CD8-positive, alpha-beta memory T cell (primary cell): ENCODE measurements around the gene PDGFRA. TPM values are rescaled to one million over a fixed set of nuclear protein-coding genes. Genes with fewer than 3 reads are reported as not detected.

ENCODE experiments used
- CTCF ChIA-PET: fragments of 350-600 bp; sonication (Branson Sonifier 250); formaldehyde crosslinking; loops from one replicate; lab custom pipeline; 2021; ENCODE audit warnings: antibody characterized with exemption; lab: Charles Lee
- POLR2A ChIA-PET: fragments of 350-600 bp; sonication (Branson Sonifier 250); formaldehyde crosslinking; loops from one replicate; lab custom pipeline; 2021; ENCODE audit warnings: antibody characterized with exemption; lab: Charles Lee
- DNase-seq, 5 donors: peaks; one replicate each; pipeline versions ENCODE4 v3.0.0 to v3.0.0-alpha.2; 2020 to 2022; ENCODE audit warnings: mixed read lengths in 1 of 5
- H3K27ac ChIP-seq: one replicate; pipeline ENCODE4 v1.7.0; 2013; ENCODE audit warnings: low read depth, mild to moderate bottlenecking, low read length, moderate library complexity
- H3K27me3 ChIP-seq: 2 replicates; pipeline ENCODE4 v1.7.0; 2013; ENCODE audit warnings: low read length, mild to moderate bottlenecking; ENCODE audit not compliant: insufficient read depth, poor library complexity, severe bottlenecking
- H3K36me3 ChIP-seq: 2 replicates; pipeline ENCODE4 v1.7.0; 2013; ENCODE audit warnings: mild to moderate bottlenecking, low read length, moderate library complexity; ENCODE audit not compliant: insufficient read depth
- H3K4me1 ChIP-seq: 2 replicates; pipeline ENCODE4 v1.7.0; 2013; ENCODE audit warnings: mild to moderate bottlenecking, low read length, moderate library complexity; ENCODE audit not compliant: insufficient read depth
- H3K4me3 ChIP-seq: 2 replicates; pipeline ENCODE4 v1.7.0; 2013; ENCODE audit warnings: mild to moderate bottlenecking, low read length
- H3K9me3 ChIP-seq: 2 replicates; pipeline ENCODE4 v1.7.0; 2013; ENCODE audit warnings: mild to moderate bottlenecking, low read length
- H3K27ac Mint-ChIP-seq, 8 donors: one replicate each; pipeline ENCODE4 v1.8.0; 2020 to 2021; ENCODE audit warnings: mixed read lengths in 8 of 8, mild to moderate bottlenecking in 6 of 8, inconsistent platforms in 3 of 8, moderate library complexity in 3 of 8
- H3K27me3 Mint-ChIP-seq, 2 donors: one replicate each; pipeline ENCODE4 v1.8.0; 2020 to 2021; ENCODE audit warnings: mixed read lengths in 2 of 2, mild to moderate bottlenecking in 1 of 2, moderate library complexity in 1 of 2
- H3K36me3 Mint-ChIP-seq, 3 donors: one replicate each; pipeline ENCODE4 v1.8.0; 2020 to 2021; ENCODE audit warnings: mixed read lengths in 3 of 3, inconsistent platforms in 1 of 3, mild to moderate bottlenecking in 1 of 3
- H3K4me1 Mint-ChIP-seq, 3 donors: one replicate each; pipeline ENCODE4 v1.8.0; 2020 to 2021; ENCODE audit warnings: mixed read lengths in 3 of 3, inconsistent platforms in 1 of 3, mild to moderate bottlenecking in 1 of 3
- H3K4me3 Mint-ChIP-seq, 7 donors: one replicate each; pipeline ENCODE4 v1.8.0; 2020 to 2021; ENCODE audit warnings: mixed read lengths in 7 of 7, mild to moderate bottlenecking in 6 of 7, moderate library complexity in 4 of 7, inconsistent platforms in 2 of 7
- H3K9me3 Mint-ChIP-seq, 5 donors: one replicate each; pipeline ENCODE4 v1.8.0; 2020 to 2022; ENCODE audit warnings: mixed read lengths in 5 of 5, mild to moderate bottlenecking in 3 of 5, moderate library complexity in 2 of 5, inconsistent platforms in 1 of 5
- polyA plus RNA-seq: library from polyadenylated mRNA; unstranded; fragments of 300-500 nt; fragmentation: Illumina TruSeq; gene quantifications from one replicate; pipeline ENCODE4 v1.2.3, GENCODE V29; 2021
- total RNA-seq, 2 experiments: library from RNA; stranded (reverse); gene quantifications; one replicate each; pipeline ENCODE4 v1.2.3, GENCODE V29; 2021

Gene PDGFRA
- total and polyA plus RNA-seq, 3 experiments from 2014 or later, result not detected

- H3K27me3 ChIP-seq, result peaks cover 15% of the 10 kb centered on the region
- ChIA-PET POLR2A (no interaction called here), CTCF (interaction anchor here (0.7 to 8.9 kb wide), 7 partner anchors 16 to 310 kb away, joined by 3 to 95 read pairs (median 3); partner anchors contain the start of gene GSX2)
- no peaks in the 10 kb centered on the region for H3K36me3 ChIP-seq
- peaks cover 27 to 51% of the 10 kb centered on the region in 2 donors for H3K27me3 Mint-ChIP-seq
- peaks cover 0 to 1% (median 0%) of the 10 kb centered on the region in 3 donors for H3K36me3 Mint-ChIP-seq
- peaks cover 4% of the 10 kb centered on the region for H3K4me1 ChIP-seq
- H3K4me1 Mint-ChIP-seq, result peaks cover 5 to 7% (median 6%) of the 10 kb centered on the region in 3 donors
- H3K9me3 ChIP-seq, result no peaks in the 10 kb centered on the region
- H3K4me3 Mint-ChIP-seq, result no peak overlapping the region
- no peaks in the 10 kb centered on the region for H3K9me3 Mint-ChIP-seq
- H3K27ac ChIP-seq, result no peak overlapping the region
- no peak overlapping the region for H3K27ac Mint-ChIP-seq
- no peak overlapping the region for H3K4me3 ChIP-seq
- no peak for DNase-seq
Observed at GRCh38 chr4:54218736-54219135, 10.4 kb upstream of the PDGFRA start.

GRCh38 chr4:54224996-54225597 is 4.0 kb upstream of the PDGFRA start:
- Histone ChIP-seq H3K4me3 (no peak overlapping the region), H3K27me3 (peaks cover 48% of the 10 kb centered on the region), H3K36me3 (no peaks in the 10 kb centered on the region), H3K27ac (no peak overlapping the region), H3K4me1 (peaks cover 14% of the 10 kb centered on the region), H3K9me3 (no peaks in the 10 kb centered on the region)
- H3K4me3 Mint-ChIP-seq, result peak overlapping the region in 6 of 7 donors; percentile 13 to 80 (median 42)
- peaks cover 0 to 1% (median 0%) of the 10 kb centered on the region in 3 donors for H3K36me3 Mint-ChIP-seq
- POLR2A ChIA-PET, result no interaction called here
- DNase-seq, result no peak
- H3K27me3 Mint-ChIP-seq, result peaks cover 71 to 82% of the 10 kb centered on the region in 2 donors
- CTCF ChIA-PET, result interaction anchor here (1.0 to 2.2 kb wide), 2 partner anchors 8 to 295 kb away, joined by 4 to 6 read pairs; no protein-coding TSS in a partner anchor
- H3K27ac Mint-ChIP-seq, result no peak overlapping the region
- H3K4me1 Mint-ChIP-seq, result peaks cover 28 to 34% (median 32%) of the 10 kb centered on the region in 3 donors
- H3K9me3 Mint-ChIP-seq, result peaks cover 0 to 2% (median 0%) of the 10 kb centered on the region in 5 donors

- Histone ChIP-seq H3K4me1 (peaks cover 14% of the 10 kb centered on the region), H3K27ac (no peak overlapping the region), H3K4me3 (peak overlapping the region; percentile 0), H3K27me3 (peaks cover 52% of the 10 kb centered on the region), H3K9me3 (no peaks in the 10 kb centered on the region), H3K36me3 (no peaks in the 10 kb centered on the region)
- Mint-ChIP-seq H3K9me3 (peaks cover 0 to 2% (median 0%) of the 10 kb centered on the region in 5 donors), H3K4me1 (peaks cover 28 to 37% (median 32%) of the 10 kb centered on the region in 3 donors), H3K36me3 (peaks cover 0 to 1% (median 0%) of the 10 kb centered on the region in 3 donors), H3K27ac (no peak overlapping the region), H3K4me3 (peak overlapping the region; percentile 39 to 87 (median 71)), H3K27me3 (peaks cover 73 to 86% of the 10 kb centered on the region in 2 donors)
- POLR2A ChIA-PET, result no interaction called here
- DNase-seq, result no peak
- CTCF ChIA-PET, result interaction anchor here (1.0 to 2.2 kb wide), 2 partner anchors 8 to 296 kb away, joined by 4 to 6 read pairs; no protein-coding TSS in a partner anchor
Observed at GRCh38 chr4:54225598-54226403, 3.3 kb upstream of the PDGFRA start.

GRCh38 chr4:54226404-54227255 is 2.5 kb upstream of the PDGFRA start:
- CTCF ChIA-PET, result interaction anchor here (2.2 kb wide), 1 partner anchor 296 kb away, joined by 6 read pairs; no protein-coding TSS in a partner anchor
- peaks cover 60% of the 10 kb centered on the region for H3K27me3 ChIP-seq
- peak overlapping the region; percentile 0 for H3K4me3 ChIP-seq
- H3K36me3 ChIP-seq, result no peaks in the 10 kb centered on the region
- POLR2A ChIA-PET, result no interaction called here
- no peak overlapping the region for H3K27ac ChIP-seq
- peak overlapping the region in 2 of 8 donors; percentile 56 to 72 for H3K27ac Mint-ChIP-seq
- H3K27me3 Mint-ChIP-seq, result peaks cover 80 to 86% of the 10 kb centered on the region in 2 donors
- peak overlapping the region; percentile 39 to 91 (median 71) for H3K4me3 Mint-ChIP-seq
- DNase-seq, result no peak
- H3K36me3 Mint-ChIP-seq, result peaks cover 0 to 1% (median 0%) of the 10 kb centered on the region in 3 donors
- H3K9me3 Mint-ChIP-seq, result peaks cover 0 to 2% (median 0%) of the 10 kb centered on the region in 5 donors
- H3K9me3 ChIP-seq, result no peaks in the 10 kb centered on the region
- peaks cover 14% of the 10 kb centered on the region for H3K4me1 ChIP-seq
- peaks cover 28 to 42% (median 32%) of the 10 kb centered on the region in 3 donors for H3K4me1 Mint-ChIP-seq

- no peak for DNase-seq
- H3K36me3 ChIP-seq, result no peaks in the 10 kb centered on the region
- H3K27me3 ChIP-seq, result peaks cover 65% of the 10 kb centered on the region
- CTCF ChIA-PET, result no interaction called here
- peak overlapping the region in 1 of 8 donors; percentile 56 for H3K27ac Mint-ChIP-seq
- no peak overlapping the region for H3K4me3 ChIP-seq
- peaks cover 0 to 2% (median 0%) of the 10 kb centered on the region in 5 donors for H3K9me3 Mint-ChIP-seq
- H3K36me3 Mint-ChIP-seq, result peaks cover 0 to 1% (median 0%) of the 10 kb centered on the region in 3 donors
- no peaks in the 10 kb centered on the region for H3K9me3 ChIP-seq
- H3K4me3 Mint-ChIP-seq, result peak overlapping the region; percentile 20 to 91 (median 64)
- H3K4me1 ChIP-seq, result peaks cover 14% of the 10 kb centered on the region
- H3K4me1 Mint-ChIP-seq, result peaks cover 28 to 48% (median 36%) of the 10 kb centered on the region in 3 donors
- H3K27ac ChIP-seq, result no peak overlapping the region
- POLR2A ChIA-PET, result no interaction called here
- H3K27me3 Mint-ChIP-seq, result peaks cover 83 to 90% of the 10 kb centered on the region in 2 donors
Observed at GRCh38 chr4:54227256-54228055, 1.6 kb upstream of the PDGFRA start.

- no peaks in the 10 kb centered on the region for H3K36me3 ChIP-seq
- H3K4me3 ChIP-seq, result no peak overlapping the region
- POLR2A ChIA-PET, result no interaction called here
- peak overlapping the region in 6 of 7 donors; percentile 5 to 80 (median 24) for H3K4me3 Mint-ChIP-seq
- H3K27me3 Mint-ChIP-seq, result peaks cover 84% of the 10 kb centered on the region in 2 donors
- H3K4me1 Mint-ChIP-seq, result peaks cover 28 to 48% (median 36%) of the 10 kb centered on the region in 3 donors
- H3K9me3 ChIP-seq, result no peaks in the 10 kb centered on the region
- H3K9me3 Mint-ChIP-seq, result peaks cover 0 to 2% (median 0%) of the 10 kb centered on the region in 5 donors
- peaks cover 65% of the 10 kb centered on the region for H3K27me3 ChIP-seq
- no peak overlapping the region for H3K27ac ChIP-seq
- H3K27ac Mint-ChIP-seq, result peak overlapping the region in 1 of 8 donors; percentile 21
- no peaks in the 10 kb centered on the region for H3K36me3 Mint-ChIP-seq
- no peak for DNase-seq
- peaks cover 14% of the 10 kb centered on the region for H3K4me1 ChIP-seq
- CTCF ChIA-PET, result no interaction called here
Observed at GRCh38 chr4:54228056-54228527, 1.0 kb upstream of the PDGFRA start.

- Histone ChIP-seq H3K4me1 (peaks cover 15% of the 10 kb centered on the region), H3K4me3 (no peak overlapping the region), H3K27me3 (peaks cover 65% of the 10 kb centered on the region), H3K9me3 (no peaks in the 10 kb centered on the region), H3K27ac (no peak overlapping the region), H3K36me3 (no peaks in the 10 kb centered on the region)
- Mint-ChIP-seq H3K27me3 (peaks cover 79 to 85% of the 10 kb centered on the region in 2 donors), H3K4me1 (peaks cover 28 to 50% (median 36%) of the 10 kb centered on the region in 3 donors), H3K36me3 (no peaks in the 10 kb centered on the region), H3K9me3 (peaks cover 0 to 2% (median 0%) of the 10 kb centered on the region in 5 donors), H3K27ac (peak overlapping the region in 1 of 8 donors; percentile 21), H3K4me3 (peak overlapping the region in 5 of 7 donors; percentile 5 to 49 (median 24))
- ChIA-PET POLR2A (no interaction called here), CTCF (no interaction called here)
- no peak for DNase-seq
Observed at GRCh38 chr4:54228546-54228945, 547 bp upstream of the PDGFRA start.
